ENCODE measurements around the gene CSNK1G1.

CSNK1G1 gene

DNA sequence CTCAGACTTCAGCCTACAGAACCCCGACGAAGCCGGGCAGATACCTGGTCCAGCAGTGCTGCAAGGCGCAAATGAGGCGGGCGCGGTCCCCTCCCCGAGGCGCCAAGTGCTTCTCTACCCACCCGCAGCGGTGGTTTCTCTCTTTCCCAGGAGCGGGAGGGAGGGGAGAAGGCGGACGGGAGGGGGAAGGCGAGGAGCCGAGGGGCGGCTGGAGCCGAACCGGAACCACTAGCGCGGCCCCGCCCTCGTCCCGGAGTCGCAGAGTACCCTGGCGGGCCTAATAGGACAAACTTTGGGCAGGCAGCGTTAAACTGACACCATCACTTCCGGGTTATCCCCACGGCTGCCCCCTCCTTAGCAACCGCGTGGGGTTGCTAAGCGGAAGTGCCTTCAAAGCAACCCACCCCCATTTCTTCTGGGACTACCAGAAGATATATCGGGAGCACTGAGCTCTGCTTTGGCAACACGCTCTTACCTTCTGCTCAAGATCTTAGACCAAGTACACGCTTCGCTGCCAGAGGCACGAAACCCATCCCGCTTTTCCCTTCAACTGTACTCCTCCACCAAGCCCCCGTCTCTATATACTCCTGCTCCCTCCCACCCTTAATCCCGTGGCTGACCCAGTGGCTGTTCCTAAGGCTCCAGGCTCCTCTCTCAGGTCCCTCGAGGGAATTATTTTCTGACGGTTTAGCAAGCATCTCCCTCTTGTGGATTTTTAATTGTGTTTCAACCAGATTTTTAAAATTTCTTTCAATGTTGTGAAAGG, at the start of gene CSNK1G1:
Gene CSNK1G1 (minus strand): TSS at position 230 of the 766 bp plus-strand sequence. CDS start 55,674 bp downstream, outside the sequence.
- TF ChIP-seq, protein P1, sequence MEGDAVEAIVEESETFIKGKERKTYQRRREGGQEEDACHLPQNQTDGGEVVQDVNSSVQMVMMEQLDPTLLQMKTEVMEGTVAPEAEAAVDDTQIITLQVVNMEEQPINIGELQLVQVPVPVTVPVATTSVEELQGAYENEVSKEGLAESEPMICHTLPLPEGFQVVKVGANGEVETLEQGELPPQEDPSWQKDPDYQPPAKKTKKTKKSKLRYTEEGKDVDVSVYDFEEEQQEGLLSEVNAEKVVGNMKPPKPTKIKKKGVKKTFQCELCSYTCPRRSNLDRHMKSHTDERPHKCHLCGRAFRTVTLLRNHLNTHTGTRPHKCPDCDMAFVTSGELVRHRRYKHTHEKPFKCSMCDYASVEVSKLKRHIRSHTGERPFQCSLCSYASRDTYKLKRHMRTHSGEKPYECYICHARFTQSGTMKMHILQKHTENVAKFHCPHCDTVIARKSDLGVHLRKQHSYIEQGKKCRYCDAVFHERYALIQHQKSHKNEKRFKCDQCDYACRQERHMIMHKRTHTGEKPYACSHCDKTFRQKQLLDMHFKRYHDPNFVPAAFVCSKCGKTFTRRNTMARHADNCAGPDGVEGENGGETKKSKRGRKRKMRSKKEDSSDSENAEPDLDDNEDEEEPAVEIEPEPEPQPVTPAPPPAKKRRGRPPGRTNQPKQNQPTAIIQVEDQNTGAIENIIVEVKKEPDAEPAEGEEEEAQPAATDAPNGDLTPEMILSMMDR (IDR thresholded peaks at IDR 0.05): peak; percentile 49; the same call in 1 of the 2 replicates

- TF ChIP-seq, protein P1 (IDR thresholded peaks at IDR 0.05): no peak
Observed at GRCh38 chr15:64400583-64400982, 44.6 kb upstream of the CSNK1G1 start.

DNA sequence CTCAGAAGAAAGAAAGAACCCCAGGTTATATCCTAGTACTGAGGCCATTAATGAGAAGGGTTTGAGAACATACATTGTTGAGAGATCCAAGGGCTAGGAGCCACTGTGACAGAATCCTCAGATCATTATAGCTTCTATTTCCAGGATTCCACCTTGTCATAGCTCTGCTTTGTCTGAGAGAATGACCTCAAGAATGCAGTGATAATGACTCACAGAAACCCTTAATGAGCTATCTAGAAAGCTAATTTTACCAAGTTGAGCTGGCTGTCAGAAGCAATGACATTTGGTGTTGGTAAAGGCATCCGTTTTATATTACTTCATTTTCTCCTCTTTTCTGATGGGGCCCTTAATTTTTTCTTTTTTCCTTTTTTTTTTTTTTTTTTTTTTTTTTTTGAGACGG, 42.6 kb upstream of the CSNK1G1 start:
- TF ChIP-seq, protein P1 (IDR thresholded peaks at IDR 0.05): no peak

DNA sequence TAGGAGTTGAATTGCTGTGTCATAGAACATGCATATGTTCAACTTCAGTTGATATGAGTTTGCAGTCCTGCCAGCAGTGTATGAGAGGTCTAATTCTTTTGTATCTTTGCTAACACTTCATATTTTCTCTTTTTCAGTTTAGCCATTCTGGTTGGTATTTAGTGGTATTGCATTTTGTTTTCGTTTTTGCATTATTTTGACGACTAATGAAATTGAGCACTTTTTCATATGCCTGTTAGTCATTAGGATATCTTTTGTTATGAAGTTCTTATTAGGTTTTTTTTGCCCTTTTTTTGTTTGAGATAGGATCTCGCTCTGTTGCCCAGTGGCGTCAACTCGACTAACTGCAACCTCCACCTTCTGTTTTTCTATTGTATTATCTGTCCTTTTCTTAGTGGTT, 40.8 kb upstream of the CSNK1G1 start:
- TF ChIP-seq, protein P1 (IDR thresholded peaks at IDR 0.05): no peak

- TF ChIP-seq, protein P1 (IDR thresholded peaks at IDR 0.05): no peak
Observed at GRCh38 chr15:64389036-64389435, 33.1 kb upstream of the CSNK1G1 start.

DNA sequence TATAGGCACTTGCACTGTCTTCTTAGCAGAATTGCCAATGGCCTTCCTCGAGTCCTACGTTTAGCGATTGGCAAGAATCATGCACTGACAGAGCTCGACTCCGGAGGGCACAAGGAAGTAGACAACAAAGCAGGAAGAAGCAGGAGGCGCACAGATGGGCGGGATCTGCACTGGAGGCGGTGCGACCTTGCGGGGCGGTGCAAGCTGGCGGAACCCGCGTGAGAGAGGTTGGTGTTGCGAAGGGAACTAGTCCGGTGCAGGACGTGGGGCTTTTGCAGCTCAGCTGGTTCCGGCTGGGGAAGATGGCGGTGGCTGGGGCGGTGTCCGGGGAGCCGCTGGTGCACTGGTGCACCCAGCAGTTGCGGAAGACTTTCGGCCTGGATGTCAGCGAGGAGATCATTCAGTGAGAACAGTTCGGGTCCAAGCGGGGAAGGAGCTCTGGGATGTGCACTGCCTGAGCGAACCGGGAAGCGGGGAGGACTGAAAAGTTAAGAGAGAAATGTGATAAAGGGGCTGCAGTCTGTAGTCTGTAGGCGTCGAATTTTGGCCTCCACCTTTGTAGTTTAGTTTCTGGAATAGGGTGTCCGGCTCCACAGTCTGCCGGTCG, 31.7 kb upstream of the CSNK1G1 start, which contains the start of gene TRIP4:
Gene TRIP4 (plus strand): TSS at position 275 of the 607 bp plus-strand sequence. CDS start 28 bp downstream, at position 303.
- TF ChIP-seq, protein P1 (IDR thresholded peaks at IDR 0.05): no peak

GRCh38 chr15:64386291-64386690, 30.3 kb upstream of the CSNK1G1 start:
- TF ChIP-seq, protein P1 (IDR thresholded peaks at IDR 0.05): no peak

Measured in LNCAP (cell line).